Activated CD8-positive, alpha-beta T cell treated with anti-CD3 and anti-CD28 coated beads for 36 hours (primary cell): ENCODE measurements around the gene DCDC2C. TPM values are rescaled to one million over a fixed set of nuclear protein-coding genes. Genes with fewer than 3 reads are reported as not detected.
A peak's percentile ranks its signal among the peaks of the same experiment; 100 is the strongest.

Experiments used
- ATAC-seq: fragments of 200-7000 bp; cut with Tn5 transposase; one replicate; pipeline ENCODE4 v1.10.0; 2021; ENCODE audit warnings: mild to moderate bottlenecking, moderate library complexity
- CTCF ChIA-PET: fragments of 350-600 bp; sonication (Branson Sonifier 250); formaldehyde crosslinking; loops from one replicate; lab custom pipeline; 2021; ENCODE audit warnings: antibody characterized with exemption; lab: Charles Lee
- POLR2A ChIA-PET: fragments of 350-600 bp; sonication (Branson Sonifier 250); formaldehyde crosslinking; loops from one replicate; lab custom pipeline; 2021; ENCODE audit warnings: antibody characterized with exemption; lab: Charles Lee
- DNase-seq: peaks from one replicate; pipeline ENCODE4 v3.0.0-alpha.2; 2020
- H3K27ac Mint-ChIP-seq: one replicate; pipeline ENCODE4 v1.8.0; 2021; ENCODE audit warnings: mild to moderate bottlenecking, mixed read lengths
- H3K27me3 Mint-ChIP-seq: one replicate; pipeline ENCODE4 v1.8.0; 2021; ENCODE audit warnings: mixed read lengths
- H3K36me3 Mint-ChIP-seq: one replicate; pipeline ENCODE4 v1.8.0; 2021; ENCODE audit warnings: low read depth, mixed read lengths
- H3K4me1 Mint-ChIP-seq: one replicate; pipeline ENCODE4 v1.8.0; 2021; ENCODE audit warnings: low read depth, mixed read lengths
- H3K4me3 Mint-ChIP-seq: one replicate; pipeline ENCODE4 v1.8.0; 2021; ENCODE audit warnings: mild to moderate bottlenecking, moderate library complexity, mixed read lengths
- H3K9me3 Mint-ChIP-seq: one replicate; pipeline ENCODE4 v1.8.0; 2021; ENCODE audit warnings: mixed read lengths
- intact Hi-C: fragments of 100-400 bp; cut with micrococcal nuclease; formaldehyde crosslinking; loops from one replicate; pipeline ENCODE4 v1.10.0; 2022
- total RNA-seq, 2 experiments: library from RNA; stranded (reverse); gene quantifications; one replicate each; pipeline ENCODE4 v1.2.3, GENCODE V29; 2021
- TF ChIP-seq, protein P1 (sequence below): fragments of 200-600 bp; IDR thresholded peaks from one replicate; pipeline ENCODE4 v1.8.0; 2022; ENCODE audit warnings: antibody characterized with exemption, mild to moderate bottlenecking

DCDC2C gene
- total RNA-seq, 2 experiments from 2014 or later = not detected

- Mint-ChIP-seq H3K27ac (no peak overlapping the region), H3K4me3 (no peak overlapping the region), H3K9me3 (no peaks in the 10 kb centered on the region), H3K4me1 (no peaks in the 10 kb centered on the region), H3K36me3 (no peaks in the 10 kb centered on the region), H3K27me3 (peaks cover 4% of the 10 kb centered on the region)
- ATAC-seq = no peak
- TF ChIP-seq, protein P1, sequence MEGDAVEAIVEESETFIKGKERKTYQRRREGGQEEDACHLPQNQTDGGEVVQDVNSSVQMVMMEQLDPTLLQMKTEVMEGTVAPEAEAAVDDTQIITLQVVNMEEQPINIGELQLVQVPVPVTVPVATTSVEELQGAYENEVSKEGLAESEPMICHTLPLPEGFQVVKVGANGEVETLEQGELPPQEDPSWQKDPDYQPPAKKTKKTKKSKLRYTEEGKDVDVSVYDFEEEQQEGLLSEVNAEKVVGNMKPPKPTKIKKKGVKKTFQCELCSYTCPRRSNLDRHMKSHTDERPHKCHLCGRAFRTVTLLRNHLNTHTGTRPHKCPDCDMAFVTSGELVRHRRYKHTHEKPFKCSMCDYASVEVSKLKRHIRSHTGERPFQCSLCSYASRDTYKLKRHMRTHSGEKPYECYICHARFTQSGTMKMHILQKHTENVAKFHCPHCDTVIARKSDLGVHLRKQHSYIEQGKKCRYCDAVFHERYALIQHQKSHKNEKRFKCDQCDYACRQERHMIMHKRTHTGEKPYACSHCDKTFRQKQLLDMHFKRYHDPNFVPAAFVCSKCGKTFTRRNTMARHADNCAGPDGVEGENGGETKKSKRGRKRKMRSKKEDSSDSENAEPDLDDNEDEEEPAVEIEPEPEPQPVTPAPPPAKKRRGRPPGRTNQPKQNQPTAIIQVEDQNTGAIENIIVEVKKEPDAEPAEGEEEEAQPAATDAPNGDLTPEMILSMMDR = no peak
- no peak for DNase-seq
- CTCF ChIA-PET = no interaction called here
- POLR2A ChIA-PET = no interaction called here
- intact Hi-C loops = no loop called here
Measured at GRCh38 chr2:3683748-3684454, 19.5 kb upstream of the DCDC2C start.

DNA sequence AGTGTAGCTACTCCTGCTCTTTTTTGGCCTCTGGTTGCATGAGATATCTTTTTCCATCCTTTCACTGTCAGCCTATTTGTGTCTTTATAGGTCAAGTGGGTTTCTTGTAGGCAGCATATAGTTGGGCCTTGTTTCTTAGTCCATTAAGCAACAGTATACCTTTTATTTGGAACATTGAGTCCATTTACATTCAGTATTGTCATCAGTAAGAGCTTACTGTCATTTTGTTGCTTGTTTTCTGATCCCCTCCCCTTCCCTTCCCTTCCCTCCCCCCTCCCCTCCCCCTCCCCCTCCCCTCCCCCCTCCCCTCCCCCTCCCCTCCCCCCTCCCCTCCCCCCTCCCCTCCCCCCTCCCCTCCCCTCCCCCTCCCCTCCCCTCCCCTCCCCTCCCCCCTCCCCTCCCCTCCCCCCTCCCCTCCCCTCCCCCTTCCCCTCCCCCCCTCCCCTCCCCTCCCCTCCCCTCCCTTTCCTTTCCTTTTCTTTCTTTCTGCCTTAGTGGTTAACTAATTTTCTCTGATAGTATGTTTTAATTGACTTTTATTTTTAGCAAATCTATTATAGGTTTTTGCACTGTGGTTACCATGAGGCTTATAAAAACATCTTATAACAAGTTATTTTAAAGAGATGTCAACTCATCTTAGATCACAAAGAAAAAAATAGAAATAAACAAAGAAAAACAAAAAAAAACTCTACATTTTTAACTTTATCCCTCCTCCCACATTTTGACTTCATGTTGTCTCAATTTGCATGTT, 13.2 kb upstream of the DCDC2C start:
- no peak for ATAC-seq
- Mint-ChIP-seq H3K9me3 (no peaks in the 10 kb centered on the region), H3K27ac (no peak overlapping the region), H3K4me1 (no peaks in the 10 kb centered on the region), H3K36me3 (no peaks in the 10 kb centered on the region), H3K27me3 (peaks cover 4% of the 10 kb centered on the region), H3K4me3 (no peak overlapping the region)
- intact Hi-C loops = no loop called here
- no peak for DNase-seq
- TF ChIP-seq, protein P1 = no peak
- ChIA-PET CTCF (no interaction called here), POLR2A (no interaction called here)

- Mint-ChIP-seq H3K27ac (no peak overlapping the region), H3K4me3 (no peak overlapping the region), H3K27me3 (peaks cover 2% of the 10 kb centered on the region), H3K9me3 (no peaks in the 10 kb centered on the region), H3K36me3 (no peaks in the 10 kb centered on the region), H3K4me1 (no peaks in the 10 kb centered on the region)
- intact Hi-C loops = no loop called here
- DNase-seq = no peak
- ChIA-PET CTCF (interaction anchor here (1.0 to 1.6 kb wide), 2 partner anchors 13 to 36 kb away, joined by 3 to 4 read pairs; no protein-coding TSS in a partner anchor), POLR2A (interaction anchor here (1.0 kb wide), 1 partner anchor 86 kb away, joined by 3 read pairs; no protein-coding TSS in a partner anchor)
- ATAC-seq = no peak
- TF ChIP-seq, protein P1 = peak; percentile 19
Measured at GRCh38 chr2:3692375-3692774, 11.0 kb upstream of the DCDC2C start.

GRCh38 chr2:3696545-3696944, 6.8 kb upstream of the DCDC2C start:
- TF ChIP-seq, protein P1 = no peak
- CTCF ChIA-PET = no interaction called here
- Mint-ChIP-seq H3K4me3 (no peak overlapping the region), H3K9me3 (no peaks in the 10 kb centered on the region), H3K36me3 (no peaks in the 10 kb centered on the region), H3K27ac (no peak overlapping the region), H3K27me3 (peaks cover 13% of the 10 kb centered on the region), H3K4me1 (no peaks in the 10 kb centered on the region)
- intact Hi-C loops = no loop called here
- no peak for ATAC-seq
- POLR2A ChIA-PET = no interaction called here
- no peak for DNase-seq

DNA sequence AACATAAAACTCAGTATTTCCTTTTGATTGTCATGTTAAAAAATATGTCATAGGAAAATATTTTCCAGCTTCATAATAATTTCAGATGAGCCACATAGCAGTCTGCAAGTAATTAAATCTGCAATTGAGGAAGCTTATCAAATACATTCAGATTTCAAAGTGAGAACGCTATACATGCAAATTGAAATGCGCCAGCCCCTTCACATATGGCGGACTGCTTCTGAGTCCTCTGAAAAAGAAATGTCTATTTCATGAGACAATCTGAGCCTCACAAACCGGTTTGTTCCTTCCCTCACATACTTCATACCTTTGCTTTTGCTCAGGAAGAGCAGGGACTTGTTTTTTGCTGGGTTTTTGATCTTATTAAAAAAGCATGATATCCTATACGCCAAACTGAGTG, 2.3 kb upstream of the DCDC2C start:
- H3K27me3 Mint-ChIP-seq = peaks cover 35% of the 10 kb centered on the region
- DNase-seq = no peak
- H3K27ac Mint-ChIP-seq = no peak overlapping the region
- H3K4me1 Mint-ChIP-seq = peaks cover 4% of the 10 kb centered on the region
- peaks cover 4% of the 10 kb centered on the region for H3K36me3 Mint-ChIP-seq
- intact Hi-C loops = no loop called here
- H3K9me3 Mint-ChIP-seq = no peaks in the 10 kb centered on the region
- no peak overlapping the region for H3K4me3 Mint-ChIP-seq
- POLR2A ChIA-PET = no interaction called here
- no peak for ATAC-seq
- CTCF ChIA-PET = interaction anchor here (1.4 kb wide), 1 partner anchor 27 kb away, joined by 3 read pairs; no protein-coding TSS in a partner anchor
- TF ChIP-seq, protein P1 = no peak
